DMS 273 (cell line): ENCODE measurements around the gene PPP6C.
"Not testable (repeated sequence)": the region's sequence is repeated elsewhere in the genome, so short reads cannot be mapped to it uniquely, and the experiment has no call there.

Experiments used
- DNase-seq: peaks from one replicate; lab custom pipeline; 2025; ENCODE audit not compliant: unreplicated experiment; lab: John Stamatoyannopoulos, UW

The PPP6C gene

DNA sequence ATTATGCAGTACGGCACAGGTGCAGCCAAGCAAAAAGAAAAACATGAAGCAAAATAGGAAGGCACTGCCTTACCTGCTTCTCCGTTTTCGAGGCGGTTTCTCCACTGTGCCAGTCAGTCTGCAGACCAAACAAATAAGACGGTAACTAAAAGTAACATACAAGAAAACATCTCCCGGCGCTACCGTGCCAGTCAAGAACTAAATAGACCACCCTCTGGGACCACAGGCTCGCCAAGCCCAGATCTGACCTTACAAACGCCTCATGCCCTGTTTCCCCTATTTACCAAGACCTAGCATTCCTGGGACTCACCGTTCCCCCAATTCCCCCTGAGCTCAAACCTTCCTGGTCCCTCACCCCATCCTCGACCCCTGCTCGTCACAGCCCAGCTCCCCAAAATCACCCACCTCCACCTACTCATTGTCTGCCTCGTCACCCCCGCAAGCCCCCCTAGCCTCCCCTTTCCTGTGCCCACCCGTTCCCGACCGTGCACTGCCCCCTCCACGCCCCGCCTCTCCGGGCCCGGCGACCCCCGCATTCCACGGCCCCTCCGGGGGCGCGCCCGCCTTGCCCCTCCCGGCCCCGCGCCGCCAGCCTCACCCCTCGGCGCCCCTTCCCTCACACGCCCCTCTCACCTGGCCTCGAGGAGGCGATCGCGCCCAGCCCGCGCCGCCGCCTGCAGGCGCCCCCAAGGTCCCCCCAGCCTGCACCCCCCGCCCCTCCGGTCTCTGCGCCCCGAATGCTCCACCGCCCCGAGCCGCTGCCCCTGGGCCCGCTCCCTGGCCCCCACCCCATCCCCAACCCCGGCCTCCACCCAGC is 46.8 kb downstream of the PPP6C start:
- peak; percentile 46 for DNase-seq

DNA sequence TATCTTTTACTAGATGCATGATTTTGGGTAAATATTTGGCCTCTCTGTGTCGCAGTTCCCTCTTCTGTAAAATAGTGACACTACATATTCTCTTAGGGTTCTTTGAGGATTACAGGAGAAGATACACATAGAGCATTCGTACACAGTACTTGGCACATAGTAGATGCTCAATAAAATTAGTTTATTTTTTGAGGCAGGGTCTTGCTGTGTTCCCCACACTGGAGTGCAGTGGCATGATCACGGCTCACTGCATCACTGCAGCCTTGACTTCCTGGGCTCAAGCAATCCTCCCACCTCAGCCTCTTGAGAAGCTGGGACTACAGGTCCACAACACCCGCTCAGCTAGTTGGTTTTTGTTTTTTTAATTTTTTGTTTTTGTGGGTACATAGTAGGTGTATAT is 47.9 kb downstream of the PPP6C start:
- no peak for DNase-seq

DNA sequence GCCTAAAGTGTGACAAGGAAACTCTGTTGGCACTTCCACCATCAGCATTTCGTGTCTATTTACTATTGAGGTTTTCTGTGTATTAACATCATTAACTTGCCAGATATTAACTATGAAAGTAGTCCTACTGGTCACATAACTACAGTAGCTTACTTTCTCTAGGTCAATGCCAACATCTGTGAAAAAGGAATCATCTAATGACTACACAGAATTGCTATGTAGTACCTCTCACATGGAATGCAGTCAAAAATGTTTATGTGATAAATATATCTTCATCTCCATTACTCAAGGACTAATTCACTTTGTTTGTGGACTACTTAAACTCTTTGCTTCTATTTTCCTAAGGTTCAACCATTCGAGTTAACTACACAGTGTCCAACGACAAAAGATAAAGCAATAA is 48.4 kb downstream of the PPP6C start:
- no peak for DNase-seq

DNA sequence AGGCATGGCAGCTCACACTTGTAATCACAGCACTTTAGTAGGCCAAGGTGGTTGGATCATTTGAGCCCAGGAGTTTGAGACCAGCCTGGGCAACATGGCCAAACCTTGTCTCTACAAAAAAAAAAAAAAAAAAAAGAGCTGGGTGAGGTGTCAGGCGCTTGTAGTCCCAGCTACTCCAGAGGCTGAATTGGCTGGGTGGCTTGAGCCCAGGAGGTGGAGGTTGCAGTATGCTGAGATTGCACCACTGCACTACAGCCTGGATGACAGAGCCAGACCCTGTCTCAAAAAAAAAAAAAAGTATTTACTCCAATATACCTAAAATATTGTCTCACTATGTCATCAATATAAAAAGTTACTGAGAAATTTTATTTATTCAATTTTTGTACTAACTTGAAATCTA is 49.0 kb downstream of the PPP6C start:
- DNase-seq: no peak

DNA sequence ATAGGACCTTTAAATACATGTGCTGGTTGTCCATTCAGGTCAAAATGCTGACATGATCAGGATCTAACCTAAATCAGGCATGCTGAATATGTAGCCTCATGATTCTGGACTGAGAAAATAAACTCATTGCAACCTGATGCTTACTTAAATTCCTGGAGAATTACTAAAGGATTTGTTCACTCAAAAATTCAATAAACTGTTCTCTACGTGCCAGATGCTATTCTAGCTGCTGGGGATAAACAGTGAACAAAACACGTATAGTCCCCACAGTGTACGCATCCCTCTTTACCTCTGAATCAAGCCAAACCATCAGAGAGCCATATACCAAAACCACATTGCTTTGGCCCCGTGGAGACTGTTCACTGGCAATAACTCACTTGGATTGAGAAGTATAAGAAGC is 52.4 kb downstream of the PPP6C start:
- no peak for DNase-seq

DNA sequence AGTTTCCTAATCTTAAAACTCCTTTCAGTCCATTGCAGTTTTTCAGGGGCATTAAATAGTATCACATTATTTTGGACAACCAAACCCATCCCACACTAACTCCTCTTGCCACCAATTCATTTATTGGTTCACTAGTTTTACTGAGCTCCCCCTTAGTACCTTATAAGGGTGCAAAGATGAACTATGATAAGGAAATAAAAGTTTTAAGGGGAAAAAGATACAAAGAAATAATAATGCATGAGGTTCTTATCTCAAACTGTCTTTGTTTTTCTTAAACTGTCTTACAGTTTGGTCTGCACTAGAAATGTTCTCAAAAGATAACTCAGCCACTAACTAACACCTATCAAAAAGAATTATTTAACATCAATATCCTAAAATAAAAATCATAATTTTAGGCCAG is 54.6 kb downstream of the PPP6C start:
- DNase-seq: no peak

DNA sequence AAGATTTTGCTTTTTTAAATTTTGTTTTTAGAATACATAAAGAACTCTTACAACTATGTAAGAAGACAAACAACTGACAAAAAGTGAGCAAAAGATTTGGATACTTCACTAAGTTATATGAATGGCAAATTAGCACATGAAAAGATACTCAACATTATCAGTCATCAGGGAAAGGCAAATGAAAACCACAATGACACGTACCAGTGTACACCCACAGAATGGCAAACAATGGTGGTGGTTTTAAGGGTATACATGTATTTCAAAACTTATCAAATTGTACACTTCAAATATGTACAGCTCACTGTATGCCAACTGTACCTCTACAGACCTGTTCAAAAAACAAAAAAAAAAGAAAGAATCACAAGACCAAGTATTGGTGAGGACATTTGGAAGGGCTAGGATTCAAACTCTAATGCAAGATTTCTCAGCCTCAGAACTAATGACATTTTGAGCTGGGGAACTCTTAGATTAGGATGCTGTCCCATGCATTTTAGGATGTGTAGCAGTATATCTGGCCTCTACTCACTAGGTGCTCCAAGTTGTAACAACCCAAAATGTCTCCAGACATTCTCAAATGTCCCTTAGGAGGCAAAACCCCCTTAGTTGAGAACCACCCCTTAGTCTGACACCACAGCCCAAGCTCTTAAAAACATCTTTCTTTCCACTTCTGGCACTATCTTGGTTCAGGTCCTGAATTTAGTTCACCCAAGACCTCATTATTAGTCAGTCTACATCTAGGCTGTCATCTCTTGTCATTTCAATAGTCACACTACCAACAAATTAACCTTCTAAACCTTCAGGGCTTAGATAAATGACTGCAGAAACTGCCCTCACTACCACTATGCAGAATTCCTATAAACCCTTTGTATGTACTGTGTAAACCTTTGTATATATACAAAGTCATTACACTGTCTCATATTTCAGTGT is 55.9 kb downstream of the PPP6C start:
- DNase-seq: no peak

DNA sequence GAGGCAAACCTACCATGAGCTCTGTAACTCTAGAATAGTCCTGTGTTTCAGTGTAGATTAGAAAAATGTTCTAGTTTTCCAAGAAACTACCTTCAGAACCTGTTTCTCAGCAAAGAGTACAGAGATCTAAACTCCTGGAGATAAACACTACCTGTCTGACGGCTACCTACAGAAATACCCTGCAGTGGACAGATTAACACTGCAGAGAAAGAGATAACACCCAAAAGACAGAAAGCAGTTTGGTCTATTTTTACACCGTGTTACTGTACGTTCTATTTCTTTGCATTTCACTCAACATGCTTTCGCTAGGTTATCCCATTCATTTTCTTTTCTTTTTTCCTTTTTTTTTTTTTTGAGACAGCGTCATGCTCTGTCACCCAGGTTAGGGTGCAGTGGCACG is 57.8 kb downstream of the PPP6C start:
- DNase-seq: no peak

DNA sequence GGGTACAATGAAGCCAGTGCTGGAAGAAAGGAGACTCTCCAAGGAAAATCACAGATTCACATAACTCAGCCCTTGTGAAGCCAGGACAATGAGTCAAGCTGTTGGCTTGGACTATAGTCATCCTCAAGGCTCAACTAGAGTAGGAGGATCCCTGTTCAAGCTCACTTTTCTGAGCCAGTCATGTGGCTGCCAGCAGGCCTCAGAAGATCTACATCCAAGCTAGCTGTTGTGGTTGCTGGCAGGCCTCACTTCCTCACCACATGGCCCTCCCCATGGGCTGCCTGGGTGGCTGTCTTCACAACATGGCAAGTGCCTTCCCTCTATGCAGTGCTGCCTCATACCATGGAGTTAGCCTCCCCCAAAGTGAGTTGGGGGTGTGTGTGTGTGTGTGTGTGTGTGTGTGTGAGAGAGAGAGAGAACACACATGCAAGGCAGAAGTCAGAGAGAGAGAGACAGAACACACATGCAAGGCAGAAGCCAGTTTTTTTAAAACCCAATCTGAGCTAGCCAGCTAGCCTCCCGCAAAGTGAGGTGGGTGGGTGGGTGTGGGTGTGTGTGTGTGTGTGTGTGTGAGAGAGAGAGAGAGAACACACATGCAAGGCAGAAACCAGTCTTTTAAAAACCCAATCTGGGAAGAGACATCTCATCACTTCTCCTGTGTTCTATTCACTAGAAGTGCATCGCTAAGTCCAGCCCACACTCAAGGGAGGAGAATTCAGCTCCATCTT is 63.4 kb downstream of the PPP6C start:
- peak; percentile 53 for DNase-seq

DNA sequence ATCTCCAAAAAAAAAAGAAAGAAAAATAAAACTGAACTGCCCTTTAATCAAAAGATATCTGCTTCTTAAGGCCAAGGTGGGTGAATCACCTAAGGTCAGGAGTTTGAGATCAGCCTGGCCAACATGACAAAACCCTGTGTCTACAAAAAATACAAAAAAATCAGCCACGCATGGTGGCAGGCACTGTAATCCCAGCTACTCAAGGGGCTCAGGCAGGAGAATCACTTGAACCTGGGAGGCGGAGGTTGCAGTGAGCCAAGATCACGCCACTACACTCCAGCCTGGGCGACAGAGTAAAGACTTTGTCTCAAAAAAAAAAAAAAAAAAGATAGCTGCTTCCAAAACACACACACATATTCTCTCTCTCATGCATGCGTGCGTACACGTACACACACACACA is 64.1 kb downstream of the PPP6C start:
- no peak for DNase-seq

DNA sequence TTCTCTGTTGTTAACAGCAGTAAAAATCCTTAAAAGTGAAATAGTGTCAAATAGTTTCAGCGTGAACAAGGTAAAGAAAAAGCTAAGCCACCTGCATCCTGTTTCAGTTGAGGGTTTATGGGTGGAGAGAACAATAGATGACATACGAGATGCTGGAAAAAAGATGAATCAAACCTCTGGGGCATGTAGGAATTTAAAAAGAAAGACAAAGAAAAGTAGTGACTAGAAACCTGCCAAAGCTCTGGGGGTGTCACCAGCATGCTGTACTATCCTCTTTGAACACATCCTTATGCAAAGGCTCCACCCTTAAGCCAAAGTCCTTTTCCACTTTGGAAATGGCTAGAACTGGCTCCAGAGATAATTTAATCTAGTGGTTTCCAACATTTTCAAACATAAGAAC is 68.5 kb downstream of the PPP6C start:
- DNase-seq: no peak

DNA sequence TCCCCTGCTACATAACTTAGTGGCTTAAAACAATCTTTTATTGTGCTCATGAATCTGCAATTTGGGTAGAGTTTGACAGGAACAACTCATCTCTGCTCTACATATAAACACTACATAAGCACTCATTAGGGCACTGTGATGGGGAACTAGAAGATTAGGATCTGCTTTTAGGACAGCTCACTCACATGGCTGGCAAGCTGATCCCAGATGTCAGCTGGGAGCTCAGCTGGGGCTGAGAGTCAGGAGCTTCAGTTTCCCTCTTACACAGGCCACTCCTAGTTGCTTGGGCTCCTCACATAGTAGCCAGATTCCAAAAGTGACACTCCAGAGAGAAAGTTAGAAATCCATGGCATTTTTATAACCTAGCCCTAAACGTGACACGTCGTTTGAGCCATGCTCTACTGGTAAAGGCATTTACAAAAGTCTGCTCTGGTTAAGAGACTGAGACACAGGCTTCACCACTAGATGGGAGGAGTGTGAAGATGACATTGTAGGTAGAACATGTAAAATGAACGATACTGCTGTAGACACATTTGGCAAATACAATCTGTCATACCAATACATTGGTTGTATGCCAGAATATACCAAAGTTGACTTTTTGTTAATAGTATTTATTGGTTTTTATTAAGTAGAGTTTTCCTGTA is 69.8 kb downstream of the PPP6C start:
- DNase-seq: peak; percentile 30

DNA sequence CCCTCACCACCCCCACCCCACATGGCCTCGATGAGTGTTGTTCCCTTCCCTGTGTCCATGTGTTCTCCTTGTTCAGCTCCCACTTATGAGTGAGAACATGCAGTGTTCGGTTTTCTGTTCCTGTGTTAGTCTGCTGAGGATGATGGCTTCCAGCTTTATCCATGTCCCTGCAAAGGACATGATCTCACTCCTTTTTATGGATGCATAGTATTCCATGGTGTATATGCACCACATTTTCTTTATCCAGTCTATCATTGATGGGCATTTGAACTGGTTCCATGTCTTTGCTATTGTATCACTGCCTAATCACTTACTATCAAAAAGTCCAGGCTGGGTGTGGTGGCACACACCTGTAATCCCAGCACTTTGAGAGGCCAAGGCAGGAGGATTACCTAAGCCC is 70.9 kb downstream of the PPP6C start:
- not testable (repeated sequence) for DNase-seq

DNA sequence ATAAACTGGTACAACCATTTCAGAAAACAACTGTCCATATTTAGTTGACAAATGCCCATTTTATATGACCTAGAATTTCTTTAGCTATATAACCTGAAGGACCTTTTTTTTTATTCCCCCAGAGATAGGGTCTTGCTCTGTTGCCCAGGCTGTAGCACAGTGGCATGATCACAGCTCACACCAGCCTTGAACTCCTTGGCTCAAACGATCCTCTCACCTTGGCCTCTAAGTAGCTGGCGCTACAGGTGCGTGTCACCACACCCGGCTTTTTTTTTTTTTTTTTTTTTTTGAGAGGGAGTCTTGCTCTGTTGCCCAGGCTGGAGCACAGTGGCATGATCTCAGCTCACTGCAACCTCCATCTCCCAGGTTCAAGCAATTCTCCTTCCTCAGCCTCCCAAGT is 75.1 kb downstream of the PPP6C start:
- not testable (repeated sequence) for DNase-seq

DNA sequence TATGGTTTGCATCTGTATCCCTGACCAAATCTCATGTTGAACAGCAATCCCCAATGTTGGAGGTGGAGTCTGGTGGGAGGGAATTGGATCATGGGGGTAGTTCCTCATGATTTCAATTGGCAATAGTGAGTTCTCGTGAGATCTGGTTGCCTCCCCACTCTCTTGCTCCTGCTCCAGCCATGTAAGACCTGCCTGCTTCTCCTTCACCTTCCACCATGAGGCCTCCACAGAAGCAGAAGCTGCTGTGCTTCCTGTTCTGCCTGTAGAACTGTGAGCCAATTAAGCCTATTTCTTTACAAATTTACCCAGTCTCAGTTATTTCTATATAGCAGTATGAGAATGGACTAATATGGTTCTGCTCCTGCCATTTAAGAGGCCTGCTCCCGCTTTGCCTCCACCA is 79.1 kb downstream of the PPP6C start:
- DNase-seq: no peak

DNA sequence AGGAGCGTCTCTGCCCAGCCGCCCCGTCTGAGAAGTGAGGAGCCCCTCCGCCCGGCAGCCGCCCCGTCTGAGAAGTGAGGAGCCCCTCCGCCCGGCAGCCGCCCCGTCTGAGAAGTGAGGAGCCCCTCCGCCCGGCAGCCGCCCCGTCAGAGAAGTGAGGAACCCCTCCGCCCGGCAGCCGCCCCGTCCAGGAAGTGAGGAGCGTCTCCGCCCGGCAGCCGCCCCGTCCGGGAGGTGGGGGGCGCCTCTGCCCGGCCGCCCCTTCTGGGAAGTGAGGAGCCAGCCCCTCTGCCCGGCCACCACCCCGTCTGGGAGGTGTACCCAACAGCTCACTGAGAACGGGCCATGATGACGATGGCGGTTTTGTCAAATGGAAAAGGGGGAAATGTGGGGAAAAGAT is 81.1 kb downstream of the PPP6C start:
- DNase-seq: not testable (repeated sequence)

DNA sequence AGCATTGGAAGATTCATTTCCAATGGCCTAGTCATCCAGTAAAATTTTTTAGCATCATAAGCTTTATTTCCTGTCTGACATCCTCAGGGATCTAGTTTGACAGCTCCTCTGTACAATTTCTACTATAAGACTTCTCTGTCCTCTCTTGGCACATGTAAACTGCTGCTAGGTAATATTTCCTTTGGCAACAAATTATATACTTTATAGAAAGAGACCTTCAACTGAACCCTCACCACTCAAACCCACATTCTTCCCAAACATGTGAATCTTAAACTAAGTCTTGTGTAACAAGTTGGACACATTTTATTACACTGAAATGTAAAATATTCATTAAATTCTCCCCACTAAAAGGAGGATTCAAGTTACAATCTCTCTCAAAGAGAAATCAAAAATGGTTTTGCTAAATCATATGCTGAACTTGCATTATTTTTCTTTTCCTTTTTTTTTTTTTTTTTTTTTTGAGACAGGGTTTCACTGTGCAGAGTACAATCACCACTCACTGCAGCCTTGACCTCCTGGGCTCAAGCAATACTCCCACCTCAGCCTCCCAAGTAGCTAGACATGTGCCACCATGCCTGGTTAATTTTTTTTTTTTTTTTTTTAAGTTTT is 83.2 kb downstream of the PPP6C start:
- DNase-seq: no peak

DNA sequence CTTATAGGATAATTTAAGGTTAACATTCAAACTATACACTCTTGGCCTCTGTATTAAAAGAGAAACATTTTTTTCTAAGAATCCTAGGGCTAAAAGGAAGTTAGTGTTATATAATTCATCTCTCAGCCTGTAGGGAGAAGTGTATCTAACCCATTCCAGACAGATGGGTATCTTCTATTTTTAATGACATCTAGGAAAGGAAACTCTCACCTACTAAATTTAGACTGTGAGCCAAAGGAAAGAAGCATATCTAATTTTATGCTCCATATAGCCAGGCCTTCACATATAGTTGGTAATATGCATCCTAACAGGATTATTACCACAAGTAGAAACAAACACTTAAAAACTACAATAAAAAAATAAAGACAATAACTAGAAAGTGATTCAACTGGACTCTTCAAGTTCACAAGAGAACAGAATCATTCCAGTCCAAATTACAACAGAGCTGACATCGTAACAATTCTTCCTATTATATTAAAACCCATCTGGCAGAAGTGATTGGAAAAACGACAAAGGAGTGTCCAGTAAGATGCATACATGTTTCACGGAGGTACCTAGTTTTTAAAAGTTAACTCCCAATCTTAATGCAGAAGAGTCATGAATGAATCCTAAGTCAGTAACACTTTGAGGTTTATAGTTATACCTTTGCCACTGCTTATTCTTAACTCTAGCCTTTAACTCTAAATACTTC is 85.7 kb downstream of the PPP6C start:
- no peak for DNase-seq

DNA sequence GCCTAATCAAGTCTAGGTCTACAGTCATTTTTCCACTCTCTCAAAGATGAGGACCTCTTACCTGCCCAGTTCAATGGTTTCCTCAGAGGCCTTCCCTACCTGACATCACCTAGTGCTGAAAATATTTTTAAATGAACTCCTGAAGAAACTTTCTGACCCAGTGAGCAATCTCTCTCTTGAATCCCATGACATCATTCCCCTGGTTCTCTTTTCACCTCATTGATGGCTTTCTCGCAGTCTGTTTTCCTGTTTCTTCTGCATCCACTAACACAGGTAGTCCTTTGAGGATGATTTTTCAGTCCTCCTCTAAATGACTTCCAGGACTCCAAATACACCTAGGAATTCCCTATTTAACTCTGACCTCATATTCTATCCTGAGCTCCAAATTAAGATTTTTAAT is 86.6 kb downstream of the PPP6C start:
- DNase-seq: no peak

DNA sequence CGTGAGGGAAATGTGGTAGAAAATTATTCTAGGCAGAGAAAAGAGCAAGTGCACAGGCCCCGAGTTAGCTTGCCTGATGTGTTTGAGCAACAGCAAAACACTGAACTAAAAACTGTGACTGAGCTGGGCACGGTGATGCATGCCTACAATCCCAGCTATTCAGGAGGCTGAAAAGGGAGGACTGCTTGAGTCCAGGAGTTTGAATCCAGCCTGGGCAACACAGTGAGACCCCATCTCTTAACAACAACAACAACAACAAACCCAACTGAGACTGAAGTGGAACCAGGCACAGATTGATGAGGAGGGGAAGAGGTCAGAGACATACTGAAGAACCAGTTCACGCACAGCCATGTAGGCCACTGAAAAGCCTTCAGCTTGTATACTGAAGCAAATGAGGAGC is 88.8 kb downstream of the PPP6C start:
- no peak for DNase-seq
